Kidney epithelial cell (primary cell): Measurements from ENCODE around the gene MOGAT3. TPM values are rescaled to one million over a fixed set of nuclear protein-coding genes. Genes with fewer than 3 reads are reported as not detected.

ENCODE experiments used
- DNase-seq: peaks from one replicate; pipeline ENCODE4 v3.0.0-alpha.2; 2010; ENCODE audit warnings: low read depth
- H3K27me3 ChIP-seq: 2 replicates; pipeline ENCODE4 v1.6.0; 2011; ENCODE audit warnings: low read length; ENCODE audit not compliant: control insufficient read depth, insufficient read depth
- H3K36me3 ChIP-seq: 2 replicates; pipeline ENCODE4 v1.5.1; 2011; ENCODE audit warnings: low read length; ENCODE audit not compliant: control insufficient read depth, insufficient read depth
- H3K4me3 ChIP-seq: 2 replicates; pipeline ENCODE4 v1.5.1; 2011; ENCODE audit warnings: low read depth, mild to moderate bottlenecking, control low read depth, low read length
- total RNA-seq: library from RNA; depleted of rRNA; stranded (reverse); fragments of >200 nt; gene quantifications from 2 replicates; pipeline ENCODE4 v1.2.3, GENCODE V29; 2015
- TF ChIP-seq, protein P1 (sequence below): IDR thresholded peaks from 2 replicates; pipeline ENCODE4 v1.5.1; 2011; ENCODE audit warnings: mild to moderate bottlenecking, moderate library complexity, low read length, control low read depth, inconsistent platforms; ENCODE audit not compliant: insufficient read depth, poor library complexity, severe bottlenecking

Gene MOGAT3
- total RNA-seq, 1 donor from 2014 or later: not detected

DNA sequence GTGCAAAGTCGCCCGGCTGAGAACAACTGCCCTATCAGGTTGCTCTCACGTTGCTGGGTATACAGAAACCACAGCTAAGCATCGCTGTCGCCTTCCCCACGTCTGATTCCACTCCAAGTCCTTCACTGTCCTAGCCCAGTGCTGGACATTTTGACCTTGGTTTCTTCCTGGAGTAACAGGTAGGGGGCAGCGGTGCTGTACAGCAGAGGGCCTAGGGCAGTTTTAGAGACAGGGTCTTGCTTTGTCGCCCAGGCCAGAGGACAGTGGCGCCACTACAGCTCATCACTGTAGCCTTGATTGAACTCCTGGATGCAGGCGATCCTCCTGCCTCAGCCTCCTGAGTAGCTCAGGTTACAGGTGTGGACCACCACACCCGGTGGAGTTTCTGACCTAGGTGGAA, 34.2 kb upstream of the MOGAT3 start:
- Histone ChIP-seq H3K4me3 (no peak overlapping the region), H3K27me3 (no peaks in the 10 kb centered on the region), H3K36me3 (no peaks in the 10 kb centered on the region)
- DNase-seq: no peak
- TF ChIP-seq, protein P1, sequence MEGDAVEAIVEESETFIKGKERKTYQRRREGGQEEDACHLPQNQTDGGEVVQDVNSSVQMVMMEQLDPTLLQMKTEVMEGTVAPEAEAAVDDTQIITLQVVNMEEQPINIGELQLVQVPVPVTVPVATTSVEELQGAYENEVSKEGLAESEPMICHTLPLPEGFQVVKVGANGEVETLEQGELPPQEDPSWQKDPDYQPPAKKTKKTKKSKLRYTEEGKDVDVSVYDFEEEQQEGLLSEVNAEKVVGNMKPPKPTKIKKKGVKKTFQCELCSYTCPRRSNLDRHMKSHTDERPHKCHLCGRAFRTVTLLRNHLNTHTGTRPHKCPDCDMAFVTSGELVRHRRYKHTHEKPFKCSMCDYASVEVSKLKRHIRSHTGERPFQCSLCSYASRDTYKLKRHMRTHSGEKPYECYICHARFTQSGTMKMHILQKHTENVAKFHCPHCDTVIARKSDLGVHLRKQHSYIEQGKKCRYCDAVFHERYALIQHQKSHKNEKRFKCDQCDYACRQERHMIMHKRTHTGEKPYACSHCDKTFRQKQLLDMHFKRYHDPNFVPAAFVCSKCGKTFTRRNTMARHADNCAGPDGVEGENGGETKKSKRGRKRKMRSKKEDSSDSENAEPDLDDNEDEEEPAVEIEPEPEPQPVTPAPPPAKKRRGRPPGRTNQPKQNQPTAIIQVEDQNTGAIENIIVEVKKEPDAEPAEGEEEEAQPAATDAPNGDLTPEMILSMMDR: peak; percentile 34

DNA sequence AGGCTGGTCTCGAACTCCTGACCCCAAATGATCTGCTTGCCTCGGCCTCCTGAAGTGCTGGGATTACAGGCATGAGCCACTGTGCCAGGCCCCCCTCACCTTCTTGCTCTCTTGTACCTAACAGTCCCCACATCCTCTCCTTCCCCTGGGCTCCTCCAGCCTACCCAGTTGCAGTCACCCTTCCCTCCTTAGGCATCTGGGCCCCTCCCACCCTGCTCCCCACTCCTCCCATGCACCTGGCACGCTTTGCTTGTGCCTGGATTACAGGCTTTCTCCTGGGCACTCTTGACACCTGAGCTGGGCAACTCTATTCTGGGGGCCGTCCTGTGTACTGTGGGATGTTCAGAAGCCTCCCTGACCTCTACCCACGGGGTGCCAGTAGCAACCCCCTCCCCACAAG, 33.8 kb upstream of the MOGAT3 start:
- Histone ChIP-seq H3K36me3 (no peaks in the 10 kb centered on the region), H3K27me3 (no peaks in the 10 kb centered on the region), H3K4me3 (no peak overlapping the region)
- TF ChIP-seq, protein P1: no peak
- no peak for DNase-seq

DNA sequence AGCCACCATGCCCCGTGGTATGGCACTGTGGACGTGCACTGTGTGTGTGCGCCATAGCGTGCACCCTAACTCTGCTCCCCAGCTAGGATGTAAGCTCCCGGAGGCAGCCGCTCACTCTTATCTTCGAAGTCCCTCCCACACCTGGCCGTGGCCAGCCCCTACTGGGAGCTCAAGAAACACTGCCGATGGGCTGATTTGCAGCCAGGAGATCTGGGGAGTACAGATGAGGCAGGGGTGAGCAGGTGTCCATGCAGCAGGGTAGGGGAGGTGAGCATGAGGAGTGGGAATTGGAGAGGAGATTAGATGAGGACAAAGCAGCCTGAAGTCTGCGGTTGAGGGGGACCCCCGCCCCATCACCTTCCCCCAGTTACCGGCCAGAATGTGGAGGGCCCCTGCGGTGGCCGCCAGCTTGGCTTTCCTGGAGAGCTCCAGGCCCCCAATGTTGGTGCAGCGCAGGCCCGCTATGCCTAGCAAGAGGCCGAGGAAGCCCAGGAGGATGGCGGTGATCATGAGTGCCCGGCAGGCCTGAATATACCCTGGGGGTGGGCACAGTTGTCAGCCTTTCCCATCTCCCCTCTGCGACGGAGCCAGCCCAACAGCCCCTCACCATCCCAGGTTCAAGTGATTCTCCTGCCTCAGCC, 33.2 kb upstream of the MOGAT3 start:
- no peak overlapping the region for H3K4me3 ChIP-seq
- no peak for DNase-seq
- TF ChIP-seq, protein P1: no peak
- no peaks in the 10 kb centered on the region for H3K27me3 ChIP-seq
- H3K36me3 ChIP-seq: no peaks in the 10 kb centered on the region

DNA sequence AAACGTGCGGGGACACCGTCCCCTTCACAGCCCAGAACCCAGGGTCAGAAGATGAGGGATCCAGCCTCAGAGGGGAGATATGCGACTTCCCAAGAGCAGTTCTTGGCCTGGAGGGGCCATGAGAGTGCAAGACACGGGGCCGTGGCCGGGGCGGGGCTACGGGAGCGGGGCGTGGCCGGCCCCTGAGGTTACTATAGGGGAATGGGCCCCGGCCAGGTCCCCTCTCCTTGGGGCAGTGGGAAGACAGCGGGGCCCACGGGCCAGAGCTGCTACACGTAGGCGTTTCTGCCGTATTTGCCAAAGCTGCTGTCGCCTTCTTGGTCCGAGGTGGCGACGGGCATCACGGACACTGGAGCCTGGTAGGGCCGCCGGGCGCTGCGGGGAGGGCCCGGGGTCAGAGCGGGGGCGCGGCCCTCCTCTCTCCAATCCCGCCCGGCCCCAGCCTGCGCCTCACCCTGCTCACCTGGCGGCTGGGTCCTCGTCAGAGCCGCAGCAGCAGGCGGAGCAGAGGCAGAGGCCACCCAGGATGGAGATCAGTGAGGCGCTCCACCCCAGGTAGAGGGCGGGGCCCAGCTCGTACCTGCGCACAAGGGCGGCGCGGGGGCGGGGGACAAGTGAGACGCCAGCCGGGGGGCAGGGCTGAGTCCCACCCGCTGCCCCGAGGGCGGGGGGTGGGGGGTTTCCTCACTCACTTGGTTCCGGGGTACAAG, 31.5 kb upstream of the MOGAT3 start:
- no peak for DNase-seq
- no peaks in the 10 kb centered on the region for H3K27me3 ChIP-seq
- peak overlapping the region; percentile 24 for H3K4me3 ChIP-seq
- TF ChIP-seq, protein P1: no peak
- no peaks in the 10 kb centered on the region for H3K36me3 ChIP-seq

DNA sequence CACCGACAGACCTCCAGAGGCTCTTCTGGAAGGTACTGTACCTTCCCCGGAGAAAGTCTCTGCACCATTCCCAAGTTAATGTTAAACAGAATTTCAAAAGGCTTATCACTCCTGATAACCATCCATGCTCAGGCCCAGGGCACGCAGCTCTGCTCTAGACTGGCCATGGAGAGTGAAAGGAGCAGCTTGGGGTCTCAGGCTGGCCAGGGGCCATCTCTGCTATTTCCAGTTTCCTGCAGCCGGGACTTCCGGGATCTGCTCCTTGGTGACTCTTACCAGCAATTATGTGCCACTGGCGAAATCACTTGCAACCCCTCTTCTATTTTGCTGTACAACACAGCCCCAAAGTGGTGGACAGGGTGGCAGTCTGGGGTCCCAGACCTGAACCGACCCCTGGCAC, 30.8 kb upstream of the MOGAT3 start:
- H3K4me3 ChIP-seq: no peak overlapping the region
- H3K36me3 ChIP-seq: no peaks in the 10 kb centered on the region
- no peaks in the 10 kb centered on the region for H3K27me3 ChIP-seq
- no peak for DNase-seq
- TF ChIP-seq, protein P1: no peak
